Neural cell (in vitro differentiated cells): ENCODE data around the gene RANGAP1.

Experiments
- EP300 ChIP-seq: fragments of 450-650 bp; conservative IDR thresholded peaks from 2 replicates; pipeline ENCODE4 v1.6.1; 2014; ENCODE audit warnings: antibody characterized with exemption, mild to moderate bottlenecking, moderate library complexity; ENCODE audit not compliant: poor library complexity, severe bottlenecking
- EZH2 ChIP-seq: fragments of 200-600, 300-800 bp; shearing (Covaris generic), sonication (generic); IDR thresholded peaks from 2 replicates; pipeline ENCODE4 v1.6.1; 2014; ENCODE audit warnings: antibody characterized with exemption, low read length, borderline replicate concordance, mild to moderate bottlenecking; ENCODE audit not compliant: insufficient read depth, poor library complexity, severe bottlenecking
- POLR2AphosphoS5 ChIP-seq: IDR thresholded peaks from 2 replicates; pipeline ENCODE4 v1.6.1; 2012
- RAD21 ChIP-seq: fragments of 450-650 bp; conservative IDR thresholded peaks from 2 replicates; pipeline ENCODE4 v1.6.1; 2014; ENCODE audit warnings: antibody characterized with exemption, mild to moderate bottlenecking, moderate library complexity
- SMC3 ChIP-seq: fragments of 450-650 bp; conservative IDR thresholded peaks from 2 replicates; pipeline ENCODE4 v1.6.1; 2014; ENCODE audit warnings: antibody characterized with exemption, mild to moderate bottlenecking, moderate library complexity; ENCODE audit not compliant: poor library complexity
- TAF1 ChIP-seq: IDR thresholded peaks from 2 replicates; pipeline ENCODE4 v1.6.1; 2012; ENCODE audit warnings: low read depth
- TF ChIP-seq, protein P1 (sequence below): fragments of 450-650 bp; IDR thresholded peaks from 2 replicates; pipeline ENCODE4 v1.5.1; 2014; ENCODE audit warnings: antibody characterized with exemption, mild to moderate bottlenecking, moderate library complexity; ENCODE audit not compliant: poor library complexity, severe bottlenecking
- TF ChIP-seq, protein P2 (sequence below): IDR thresholded peaks from 2 replicates; pipeline ENCODE4 v1.6.1; 2012; ENCODE audit warnings: borderline replicate concordance

DNA sequence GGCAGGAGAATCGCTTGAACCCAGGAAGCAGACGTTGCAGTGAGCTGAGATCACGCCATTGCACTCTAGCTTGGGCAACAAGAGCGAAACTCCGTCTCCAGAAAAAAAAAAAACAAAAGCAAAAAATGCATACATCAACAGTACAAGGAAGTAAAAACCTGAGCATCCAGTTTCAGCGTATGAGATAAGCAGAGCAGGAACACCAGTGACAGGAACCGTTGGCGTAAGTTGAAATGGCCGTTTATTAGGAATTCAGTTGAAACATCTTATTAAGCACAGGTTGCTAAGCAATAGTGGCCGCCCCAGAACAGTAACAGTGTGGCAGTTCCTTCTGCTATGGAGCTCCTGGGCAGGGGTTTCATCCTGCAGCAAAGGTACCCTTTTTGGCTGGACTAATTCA is 84.8 kb downstream of the RANGAP1 start:
- TF ChIP-seq, protein P1, sequence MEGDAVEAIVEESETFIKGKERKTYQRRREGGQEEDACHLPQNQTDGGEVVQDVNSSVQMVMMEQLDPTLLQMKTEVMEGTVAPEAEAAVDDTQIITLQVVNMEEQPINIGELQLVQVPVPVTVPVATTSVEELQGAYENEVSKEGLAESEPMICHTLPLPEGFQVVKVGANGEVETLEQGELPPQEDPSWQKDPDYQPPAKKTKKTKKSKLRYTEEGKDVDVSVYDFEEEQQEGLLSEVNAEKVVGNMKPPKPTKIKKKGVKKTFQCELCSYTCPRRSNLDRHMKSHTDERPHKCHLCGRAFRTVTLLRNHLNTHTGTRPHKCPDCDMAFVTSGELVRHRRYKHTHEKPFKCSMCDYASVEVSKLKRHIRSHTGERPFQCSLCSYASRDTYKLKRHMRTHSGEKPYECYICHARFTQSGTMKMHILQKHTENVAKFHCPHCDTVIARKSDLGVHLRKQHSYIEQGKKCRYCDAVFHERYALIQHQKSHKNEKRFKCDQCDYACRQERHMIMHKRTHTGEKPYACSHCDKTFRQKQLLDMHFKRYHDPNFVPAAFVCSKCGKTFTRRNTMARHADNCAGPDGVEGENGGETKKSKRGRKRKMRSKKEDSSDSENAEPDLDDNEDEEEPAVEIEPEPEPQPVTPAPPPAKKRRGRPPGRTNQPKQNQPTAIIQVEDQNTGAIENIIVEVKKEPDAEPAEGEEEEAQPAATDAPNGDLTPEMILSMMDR = no peak
- no peak for TF ChIP-seq POLR2AphosphoS5
- TF ChIP-seq SMC3 = no peak
- no peak for TF ChIP-seq RAD21
- no peak for TF ChIP-seq TAF1
- TF ChIP-seq, protein P2, sequence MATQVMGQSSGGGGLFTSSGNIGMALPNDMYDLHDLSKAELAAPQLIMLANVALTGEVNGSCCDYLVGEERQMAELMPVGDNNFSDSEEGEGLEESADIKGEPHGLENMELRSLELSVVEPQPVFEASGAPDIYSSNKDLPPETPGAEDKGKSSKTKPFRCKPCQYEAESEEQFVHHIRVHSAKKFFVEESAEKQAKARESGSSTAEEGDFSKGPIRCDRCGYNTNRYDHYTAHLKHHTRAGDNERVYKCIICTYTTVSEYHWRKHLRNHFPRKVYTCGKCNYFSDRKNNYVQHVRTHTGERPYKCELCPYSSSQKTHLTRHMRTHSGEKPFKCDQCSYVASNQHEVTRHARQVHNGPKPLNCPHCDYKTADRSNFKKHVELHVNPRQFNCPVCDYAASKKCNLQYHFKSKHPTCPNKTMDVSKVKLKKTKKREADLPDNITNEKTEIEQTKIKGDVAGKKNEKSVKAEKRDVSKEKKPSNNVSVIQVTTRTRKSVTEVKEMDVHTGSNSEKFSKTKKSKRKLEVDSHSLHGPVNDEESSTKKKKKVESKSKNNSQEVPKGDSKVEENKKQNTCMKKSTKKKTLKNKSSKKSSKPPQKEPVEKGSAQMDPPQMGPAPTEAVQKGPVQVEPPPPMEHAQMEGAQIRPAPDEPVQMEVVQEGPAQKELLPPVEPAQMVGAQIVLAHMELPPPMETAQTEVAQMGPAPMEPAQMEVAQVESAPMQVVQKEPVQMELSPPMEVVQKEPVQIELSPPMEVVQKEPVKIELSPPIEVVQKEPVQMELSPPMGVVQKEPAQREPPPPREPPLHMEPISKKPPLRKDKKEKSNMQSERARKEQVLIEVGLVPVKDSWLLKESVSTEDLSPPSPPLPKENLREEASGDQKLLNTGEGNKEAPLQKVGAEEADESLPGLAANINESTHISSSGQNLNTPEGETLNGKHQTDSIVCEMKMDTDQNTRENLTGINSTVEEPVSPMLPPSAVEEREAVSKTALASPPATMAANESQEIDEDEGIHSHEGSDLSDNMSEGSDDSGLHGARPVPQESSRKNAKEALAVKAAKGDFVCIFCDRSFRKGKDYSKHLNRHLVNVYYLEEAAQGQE = no peak
- no peak for TF ChIP-seq EZH2
- TF ChIP-seq EP300 = no peak
